Mononuclear cell (primary cell): ENCODE measurements around the gene GFI1B. TPM values are rescaled to one million over a fixed set of nuclear protein-coding genes. Genes with fewer than 3 reads are reported as not detected.
"Not testable (repeated sequence)": the region's sequence is repeated elsewhere in the genome, so short reads cannot be mapped to it uniquely, and the experiment has no call there.

ENCODE experiments used
- H3K27me3 ChIP-seq: 2 replicates; pipeline ENCODE4 v1.6.0; 2011; ENCODE audit warnings: low read length, control low read depth; ENCODE audit not compliant: insufficient read depth
- H3K4me1 ChIP-seq: 2 replicates; pipeline ENCODE4 v1.5.1; 2011; ENCODE audit warnings: mild to moderate bottlenecking, low read length, control low read depth; ENCODE audit not compliant: insufficient read depth
- H3K4me3 ChIP-seq: 2 replicates; pipeline ENCODE4 v1.5.1; 2011; ENCODE audit warnings: mild to moderate bottlenecking, low read length, moderate library complexity
- H3K9me3 ChIP-seq: 2 replicates; pipeline ENCODE4 v1.5.1; 2011; ENCODE audit warnings: low read depth, mild to moderate bottlenecking, control low read depth, low read length
- total RNA-seq: library from RNA; depleted of rRNA; stranded (reverse); fragments of >200 nt; gene quantifications from one replicate; pipeline ENCODE4 v1.2.3, GENCODE V29; 2012

The GFI1B gene
- total RNA-seq, 1 donor: 13.6 TPM

DNA sequence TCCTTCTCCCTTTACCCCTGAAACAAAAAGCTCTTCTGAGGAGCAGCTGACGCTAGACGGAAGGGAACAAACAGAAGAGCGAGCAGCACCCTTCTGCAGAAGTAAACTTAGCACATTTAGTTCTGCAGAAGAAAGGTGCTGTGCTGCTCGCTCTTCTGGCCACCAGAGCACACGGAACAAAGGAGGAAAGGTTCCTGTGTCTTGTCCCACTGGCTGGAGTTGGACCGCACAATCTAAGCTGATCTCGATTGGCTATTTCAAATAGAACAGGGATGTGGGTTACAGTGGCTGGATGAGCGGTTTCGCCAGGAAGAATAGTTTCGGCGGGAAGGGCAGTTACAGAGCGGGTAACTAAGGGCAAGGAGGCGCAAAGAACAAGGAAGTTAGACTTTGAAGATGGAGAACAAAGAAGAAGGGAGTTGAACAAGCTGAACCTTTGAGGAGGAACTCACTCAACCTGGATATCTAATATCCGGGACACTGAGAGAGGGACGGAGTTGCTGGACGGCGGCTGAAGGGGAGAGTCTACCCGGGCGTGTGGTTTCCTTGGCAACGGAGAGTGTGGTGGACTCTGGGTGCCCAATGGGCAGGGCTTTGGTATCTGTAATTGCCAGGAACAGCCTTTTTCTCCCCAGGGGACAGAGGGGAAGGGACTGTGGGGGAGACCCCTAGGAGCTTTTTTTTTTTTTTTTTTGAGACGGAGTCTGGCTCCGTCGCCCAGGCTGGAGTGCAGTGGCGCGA lies 59.5 kb downstream of the GFI1B start:
- no peak overlapping the region for H3K4me3 ChIP-seq
- H3K27me3 ChIP-seq: no peaks in the 10 kb centered on the region

DNA sequence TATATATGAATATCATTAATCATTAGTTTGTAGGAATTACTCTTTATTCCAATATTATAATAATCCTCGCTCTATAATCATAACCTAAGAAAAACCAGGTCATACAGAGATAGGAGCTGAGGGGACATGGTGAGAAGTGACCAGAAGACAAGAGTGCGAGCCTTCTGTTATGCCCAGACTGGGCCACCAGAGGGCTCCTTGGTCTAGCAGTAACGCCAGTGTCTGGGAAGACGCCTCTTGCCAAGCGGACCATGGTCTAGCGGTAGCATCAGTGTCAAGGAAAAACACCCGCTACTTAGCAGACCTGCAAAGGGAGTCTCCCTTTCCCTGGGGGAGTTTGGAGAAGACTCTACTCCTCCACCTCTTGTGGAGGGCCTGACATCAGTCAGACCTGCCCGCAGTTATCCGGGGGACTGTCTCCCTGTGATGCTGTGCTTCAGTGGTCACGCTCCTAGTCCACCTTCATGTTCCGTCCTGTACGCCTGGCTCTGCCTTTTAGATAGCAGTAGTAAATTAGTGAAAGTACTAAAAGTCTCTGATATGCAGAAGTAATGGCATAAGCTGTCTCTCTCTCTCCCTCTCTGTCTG lies 62.5 kb downstream of the GFI1B start:
- not testable (repeated sequence) for H3K4me1 ChIP-seq, H3K9me3 ChIP-seq, H3K4me3 ChIP-seq, H3K27me3 ChIP-seq

More for the DNA sequence above, 59.5 kb downstream of the GFI1B start:
- H3K9me3 ChIP-seq: no peaks in the 10 kb centered on the region
- H3K4me1 ChIP-seq: peaks cover 18% of the 10 kb centered on the region

Other genes starting within 250 kb of the GFI1B start
- gene AK8, start 100.4 kb upstream of the GFI1B start, total RNA-seq: 0.63 TPM
- 0.52 TPM for gene SPACA9, start 99.8 kb upstream of the GFI1B start, total RNA-seq
- gene TSC1, start 34.1 kb upstream of the GFI1B start, total RNA-seq: 48.5 TPM
- 29.7 TPM for gene GTF3C5, start 52.3 kb downstream of the GFI1B start, total RNA-seq
- 0.21 TPM for gene CEL, start 83.3 kb downstream of the GFI1B start, total RNA-seq
- 59.0 TPM for gene RALGDS, start 142.5 kb downstream of the GFI1B start, total RNA-seq
- 5.6 TPM for gene GBGT1, start 185.2 kb downstream of the GFI1B start, total RNA-seq
- gene OBP2B, start 230.6 kb downstream of the GFI1B start, total RNA-seq: not detected